HepG2 (cell line): ENCODE results near the gene FBXL7.

ENCODE experiments used
- CREB3 ChIP-seq: sonication (generic); formaldehyde crosslinking; IDR thresholded peaks from 2 replicates; pipeline ENCODE4 v1.5.0; 2020; ENCODE audit warnings: missing genetic modification reagents
- CTCF ChIP-seq: sonication (generic); formaldehyde crosslinking; IDR thresholded peaks from 2 replicates; pipeline ENCODE4 v1.5.0; 2020; ENCODE audit warnings: mild to moderate bottlenecking, missing genetic modification reagents, moderate library complexity
- EP300 ChIP-seq, 3 experiments: sonication (generic) in 1 of 3; formaldehyde crosslinking in 1 of 3; IDR thresholded peaks; 2 replicates each; pipeline versions ENCODE4 v1.5.1 to v1.6.1; 2011 to 2020; ENCODE audit warnings: low read depth in 2 of 3, low read length in 2 of 3, borderline replicate concordance in 1 of 3, improper control_type of control experiment in 1 of 3, mild to moderate bottlenecking in 1 of 3, missing genetic modification reagents in 1 of 3, moderate library complexity in 1 of 3
- ESRRA ChIP-seq: sonication (generic); formaldehyde crosslinking; IDR thresholded peaks from 2 replicates; pipeline ENCODE4 v1.5.1; 2020; ENCODE audit warnings: mild to moderate bottlenecking, low read depth, missing genetic modification reagents
- JUNB ChIP-seq: sonication (generic); formaldehyde crosslinking; IDR thresholded peaks from 2 replicates; pipeline ENCODE4 v1.8.0; 2022; ENCODE audit warnings: missing genetic modification reagents, mild to moderate bottlenecking, borderline replicate concordance
- ZSCAN20 ChIP-seq: sonication (generic); formaldehyde crosslinking; IDR thresholded peaks from 2 replicates; pipeline ENCODE4 v1.4.0; 2020; ENCODE audit warnings: missing genetic modification reagents, mild to moderate bottlenecking, borderline replicate concordance
- TF ChIP-seq, protein P1 (sequence below): sonication (generic); formaldehyde crosslinking; IDR thresholded peaks from 2 replicates; pipeline ENCODE4 v1.4.0; 2020; ENCODE audit warnings: missing genetic modification reagents
- TF ChIP-seq, protein P2 (sequence below): sonication (generic); formaldehyde crosslinking; conservative IDR thresholded peaks from 2 replicates; pipeline ENCODE4 v1.4.0; 2020; ENCODE audit warnings: missing genetic modification reagents

DNA sequence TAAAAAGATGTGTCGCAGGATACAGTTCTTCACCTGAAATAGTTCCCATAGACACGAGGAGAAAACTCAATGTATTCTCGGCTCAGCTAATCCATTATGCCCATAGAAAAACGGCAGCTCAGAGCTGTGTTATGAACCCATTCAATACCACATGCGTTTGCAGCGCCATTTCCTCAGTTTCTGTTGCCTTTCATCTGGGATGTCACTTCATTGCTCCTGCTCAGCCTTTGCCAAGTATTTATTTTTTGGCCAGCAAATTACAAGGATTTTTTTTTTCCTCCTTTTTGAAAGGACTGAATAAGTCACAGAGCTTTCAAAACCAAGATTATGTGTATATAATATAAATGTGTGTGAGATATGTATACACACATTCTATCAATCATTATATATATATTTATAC is 398.7 kb downstream of the FBXL7 start:
- TF ChIP-seq JUNB (no peak), ESRRA (CRISPR knock-in tag) (no peak), EP300 (IDR thresholded peaks at IDR 0.05; ENCODE audit: low read depth in 2 of 2, low read length in 2 of 2) (no peak), EP300 (CRISPR knock-in tag; IDR thresholded peaks at IDR 0.05; ENCODE audit: borderline replicate concordance) (no peak), CTCF (no peak), ZSCAN20 (CRISPR knock-in tag) (no peak), CREB3 (CRISPR knock-in tag) (no peak)
- TF ChIP-seq, protein P1, sequence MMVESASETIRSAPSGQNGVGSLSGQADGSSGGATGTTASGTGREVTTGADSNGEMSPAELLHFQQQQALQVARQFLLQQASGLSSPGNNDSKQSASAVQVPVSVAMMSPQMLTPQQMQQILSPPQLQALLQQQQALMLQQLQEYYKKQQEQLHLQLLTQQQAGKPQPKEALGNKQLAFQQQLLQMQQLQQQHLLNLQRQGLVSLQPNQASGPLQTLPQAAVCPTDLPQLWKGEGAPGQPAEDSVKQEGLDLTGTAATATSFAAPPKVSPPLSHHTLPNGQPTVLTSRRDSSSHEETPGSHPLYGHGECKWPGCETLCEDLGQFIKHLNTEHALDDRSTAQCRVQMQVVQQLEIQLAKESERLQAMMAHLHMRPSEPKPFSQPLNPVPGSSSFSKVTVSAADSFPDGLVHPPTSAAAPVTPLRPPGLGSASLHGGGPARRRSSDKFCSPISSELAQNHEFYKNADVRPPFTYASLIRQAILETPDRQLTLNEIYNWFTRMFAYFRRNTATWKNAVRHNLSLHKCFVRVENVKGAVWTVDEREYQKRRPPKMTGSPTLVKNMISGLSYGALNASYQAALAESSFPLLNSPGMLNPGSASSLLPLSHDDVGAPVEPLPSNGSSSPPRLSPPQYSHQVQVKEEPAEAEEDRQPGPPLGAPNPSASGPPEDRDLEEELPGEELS (CRISPR knock-in tag), result no peak
- TF ChIP-seq, protein P2, sequence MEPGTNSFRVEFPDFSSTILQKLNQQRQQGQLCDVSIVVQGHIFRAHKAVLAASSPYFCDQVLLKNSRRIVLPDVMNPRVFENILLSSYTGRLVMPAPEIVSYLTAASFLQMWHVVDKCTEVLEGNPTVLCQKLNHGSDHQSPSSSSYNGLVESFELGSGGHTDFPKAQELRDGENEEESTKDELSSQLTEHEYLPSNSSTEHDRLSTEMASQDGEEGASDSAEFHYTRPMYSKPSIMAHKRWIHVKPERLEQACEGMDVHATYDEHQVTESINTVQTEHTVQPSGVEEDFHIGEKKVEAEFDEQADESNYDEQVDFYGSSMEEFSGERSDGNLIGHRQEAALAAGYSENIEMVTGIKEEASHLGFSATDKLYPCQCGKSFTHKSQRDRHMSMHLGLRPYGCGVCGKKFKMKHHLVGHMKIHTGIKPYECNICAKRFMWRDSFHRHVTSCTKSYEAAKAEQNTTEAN (CRISPR knock-in tag), result no peak
